Stimulated activated CD4-positive, alpha-beta T cell treated with anti-CD3 and anti-CD28 coated beads, Interleukin-12 subunit alpha, Interleukin-12 subunit beta, amount 100 ng/mL, for 24 hours (primary cell): ENCODE results near the gene BDH1.

Source experiments
- DNase-seq, 2 experiments: peaks; one replicate each; pipeline ENCODE4 v3.0.0-alpha.2; 2020; ENCODE audit warnings: low read depth in 2 of 2

BDH1 gene

GRCh38 chr3:197462808-197463207, 93.0 kb downstream of the BDH1 start:
- no peak for DNase-seq

GRCh38 chr3:197460639-197461038, 95.1 kb downstream of the BDH1 start:
- DNase-seq: no peak

DNA sequence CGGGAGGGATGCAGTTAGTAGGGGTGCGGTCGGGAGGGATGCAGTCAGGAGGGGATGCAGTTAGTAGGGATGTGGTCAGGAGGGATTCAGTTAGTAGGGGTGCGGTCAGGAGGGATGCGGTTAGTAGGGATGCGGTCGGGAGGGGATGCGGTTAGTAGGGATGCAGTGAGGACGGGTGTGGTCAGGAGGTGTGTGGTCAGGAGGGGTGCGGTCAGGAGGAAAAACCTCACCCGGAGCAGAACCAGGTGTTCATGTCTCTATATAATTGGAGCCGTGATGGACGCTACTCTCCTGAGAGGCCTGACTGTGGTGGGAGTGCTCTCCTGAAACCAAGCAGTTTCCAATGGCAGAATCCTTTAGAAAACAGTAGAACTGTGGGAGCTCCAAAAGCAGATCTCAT, 95.8 kb downstream of the BDH1 start:
- no peak for DNase-seq
